Endothelial cell (in vitro differentiated cells): ENCODE results near the gene SIGLEC14. TPM values are rescaled to one million over a fixed set of nuclear protein-coding genes. Genes with fewer than 3 reads are reported as not detected.

ENCODE experiments used
- DNase-seq: peaks from one replicate; pipeline ENCODE4 v3.0.0; 2021; ENCODE audit warnings: low spot score
- H3K27ac Mint-ChIP-seq: one replicate; pipeline ENCODE4 v1.8.0; 2021; ENCODE audit warnings: mixed read lengths, inconsistent platforms; ENCODE audit not compliant: unreplicated experiment
- H3K27me3 Mint-ChIP-seq: one replicate; pipeline ENCODE4 v1.8.0; 2021; ENCODE audit warnings: mild to moderate bottlenecking, moderate library complexity, mixed read lengths, inconsistent platforms; ENCODE audit not compliant: unreplicated experiment
- H3K36me3 Mint-ChIP-seq: one replicate; pipeline ENCODE4 v1.8.0; 2021; ENCODE audit warnings: mild to moderate bottlenecking, low read depth, mixed read lengths, inconsistent platforms; ENCODE audit not compliant: unreplicated experiment
- H3K4me1 Mint-ChIP-seq: one replicate; pipeline ENCODE4 v1.8.0; 2021; ENCODE audit warnings: mild to moderate bottlenecking, mixed read lengths, inconsistent platforms; ENCODE audit not compliant: unreplicated experiment
- H3K4me3 Mint-ChIP-seq: one replicate; pipeline ENCODE4 v1.8.0; 2021; ENCODE audit warnings: mild to moderate bottlenecking, mixed read lengths, inconsistent platforms; ENCODE audit not compliant: unreplicated experiment
- H3K9me3 Mint-ChIP-seq: one replicate; pipeline ENCODE4 v1.8.0; 2021; ENCODE audit warnings: mixed read lengths, inconsistent platforms; ENCODE audit not compliant: unreplicated experiment
- microRNA-seq: library from miRNA; unstranded; fragments of <30 nt; microRNA quantifications from one replicate; pipeline ENCODE4, GENCODE V29; 2020; ENCODE audit not compliant: unreplicated experiment
- total RNA-seq: library from RNA; stranded (reverse); fragmentation: NEBNext Ultra II Directional; extraction: Animal tissue kit (Norgen Biotek cat#: 25700); gene quantifications from one replicate; pipeline ENCODE4 v1.2.1, GENCODE V29; 2021; ENCODE audit not compliant: unreplicated experiment
- TF ChIP-seq, protein P1 (sequence below): fragments of 200-600 bp; sonication (generic); IDR thresholded peaks from one replicate; pipeline ENCODE4 v1.5.0; 2021; ENCODE audit warnings: antibody characterized with exemption; ENCODE audit not compliant: unreplicated experiment

SIGLEC14 gene
- total RNA-seq, 1 donor from 2014 or later, result 0.21 TPM

DNA sequence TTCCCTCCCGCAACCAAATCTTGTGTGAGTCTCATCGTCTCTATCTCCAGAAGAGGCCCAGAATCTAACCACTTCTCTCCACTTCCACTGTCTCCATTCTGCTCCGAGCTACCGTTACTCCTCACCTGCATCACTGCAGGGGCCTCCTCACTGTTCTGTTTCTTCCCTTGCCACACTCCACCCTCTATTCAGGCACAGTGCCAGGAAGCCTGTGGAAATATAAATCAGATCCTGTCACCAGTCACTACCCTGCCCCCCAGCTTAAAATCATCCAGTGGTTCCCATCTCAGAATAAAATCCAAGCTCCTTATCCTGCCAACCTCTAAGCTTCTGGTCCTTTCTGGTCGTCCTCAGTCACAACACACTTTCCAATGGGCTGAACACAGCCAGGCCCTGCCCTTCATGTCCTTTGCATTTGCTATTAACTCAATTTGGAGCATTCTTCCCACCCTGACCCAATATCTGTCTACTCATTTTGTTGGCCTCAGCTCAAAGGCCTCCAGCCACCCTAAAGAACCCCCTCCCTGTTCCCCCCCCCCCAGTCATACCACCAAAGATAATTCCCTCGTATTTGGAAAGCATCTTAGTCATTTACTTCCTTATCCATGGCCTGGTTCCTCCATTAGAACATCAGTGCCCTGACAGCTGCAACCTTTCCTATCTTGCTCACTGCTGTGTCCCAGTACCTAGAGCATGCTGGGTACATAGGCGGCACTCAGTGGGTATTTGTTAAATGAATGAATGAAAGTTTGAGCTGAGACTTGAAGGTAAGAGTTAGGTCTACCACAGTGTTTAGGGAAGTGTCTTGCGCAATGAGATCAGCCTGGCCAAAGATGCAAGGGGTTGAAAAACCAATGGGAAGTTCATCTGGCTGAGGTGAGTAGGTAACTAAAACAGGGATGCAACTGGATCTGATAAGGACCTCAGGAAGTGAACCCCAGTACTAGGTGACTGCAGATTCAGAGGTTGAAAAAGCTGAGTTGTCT lies 51.1 kb downstream of the SIGLEC14 start:
- H3K27me3 Mint-ChIP-seq, result peaks cover 19% of the 10 kb centered on the region

DNA sequence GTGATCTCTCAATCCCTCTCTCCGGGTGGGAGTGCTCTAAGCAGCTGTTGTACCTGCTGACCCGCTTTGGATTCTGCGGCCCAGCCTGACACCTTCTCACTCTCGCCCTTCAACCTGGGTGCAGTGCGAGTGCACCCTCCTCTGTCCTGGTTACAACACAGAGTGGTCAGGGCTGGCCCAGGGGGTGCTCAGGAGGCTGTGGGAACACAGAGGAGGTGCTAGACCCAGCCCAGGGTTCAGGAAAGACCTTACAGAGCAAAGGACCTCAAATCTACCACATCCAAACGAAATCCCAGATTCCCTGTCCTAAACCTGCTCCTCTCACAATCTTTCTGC lies 51.9 kb downstream of the SIGLEC14 start:
- TF ChIP-seq, protein P1, sequence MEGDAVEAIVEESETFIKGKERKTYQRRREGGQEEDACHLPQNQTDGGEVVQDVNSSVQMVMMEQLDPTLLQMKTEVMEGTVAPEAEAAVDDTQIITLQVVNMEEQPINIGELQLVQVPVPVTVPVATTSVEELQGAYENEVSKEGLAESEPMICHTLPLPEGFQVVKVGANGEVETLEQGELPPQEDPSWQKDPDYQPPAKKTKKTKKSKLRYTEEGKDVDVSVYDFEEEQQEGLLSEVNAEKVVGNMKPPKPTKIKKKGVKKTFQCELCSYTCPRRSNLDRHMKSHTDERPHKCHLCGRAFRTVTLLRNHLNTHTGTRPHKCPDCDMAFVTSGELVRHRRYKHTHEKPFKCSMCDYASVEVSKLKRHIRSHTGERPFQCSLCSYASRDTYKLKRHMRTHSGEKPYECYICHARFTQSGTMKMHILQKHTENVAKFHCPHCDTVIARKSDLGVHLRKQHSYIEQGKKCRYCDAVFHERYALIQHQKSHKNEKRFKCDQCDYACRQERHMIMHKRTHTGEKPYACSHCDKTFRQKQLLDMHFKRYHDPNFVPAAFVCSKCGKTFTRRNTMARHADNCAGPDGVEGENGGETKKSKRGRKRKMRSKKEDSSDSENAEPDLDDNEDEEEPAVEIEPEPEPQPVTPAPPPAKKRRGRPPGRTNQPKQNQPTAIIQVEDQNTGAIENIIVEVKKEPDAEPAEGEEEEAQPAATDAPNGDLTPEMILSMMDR, result no peak
- Mint-ChIP-seq H3K36me3 (peaks cover 9% of the 10 kb centered on the region), H3K27ac (peak overlapping the region; percentile 76), H3K9me3 (peaks cover 7% of the 10 kb centered on the region), H3K4me1 (peaks cover 13% of the 10 kb centered on the region), H3K27me3 (peaks cover 19% of the 10 kb centered on the region), H3K4me3 (peak overlapping the region; percentile 98)
- DNase-seq, result no peak

More for the DNA sequence above, 51.1 kb downstream of the SIGLEC14 start:
- peak overlapping the region; percentile 98 for H3K4me3 Mint-ChIP-seq
- peaks cover 13% of the 10 kb centered on the region for H3K4me1 Mint-ChIP-seq
- H3K27ac Mint-ChIP-seq, result peak overlapping the region; percentile 10
- no peak for DNase-seq
- TF ChIP-seq, protein P1, result no peak
- peaks cover 9% of the 10 kb centered on the region for H3K36me3 Mint-ChIP-seq
- H3K9me3 Mint-ChIP-seq, result peaks cover 7% of the 10 kb centered on the region

DNA sequence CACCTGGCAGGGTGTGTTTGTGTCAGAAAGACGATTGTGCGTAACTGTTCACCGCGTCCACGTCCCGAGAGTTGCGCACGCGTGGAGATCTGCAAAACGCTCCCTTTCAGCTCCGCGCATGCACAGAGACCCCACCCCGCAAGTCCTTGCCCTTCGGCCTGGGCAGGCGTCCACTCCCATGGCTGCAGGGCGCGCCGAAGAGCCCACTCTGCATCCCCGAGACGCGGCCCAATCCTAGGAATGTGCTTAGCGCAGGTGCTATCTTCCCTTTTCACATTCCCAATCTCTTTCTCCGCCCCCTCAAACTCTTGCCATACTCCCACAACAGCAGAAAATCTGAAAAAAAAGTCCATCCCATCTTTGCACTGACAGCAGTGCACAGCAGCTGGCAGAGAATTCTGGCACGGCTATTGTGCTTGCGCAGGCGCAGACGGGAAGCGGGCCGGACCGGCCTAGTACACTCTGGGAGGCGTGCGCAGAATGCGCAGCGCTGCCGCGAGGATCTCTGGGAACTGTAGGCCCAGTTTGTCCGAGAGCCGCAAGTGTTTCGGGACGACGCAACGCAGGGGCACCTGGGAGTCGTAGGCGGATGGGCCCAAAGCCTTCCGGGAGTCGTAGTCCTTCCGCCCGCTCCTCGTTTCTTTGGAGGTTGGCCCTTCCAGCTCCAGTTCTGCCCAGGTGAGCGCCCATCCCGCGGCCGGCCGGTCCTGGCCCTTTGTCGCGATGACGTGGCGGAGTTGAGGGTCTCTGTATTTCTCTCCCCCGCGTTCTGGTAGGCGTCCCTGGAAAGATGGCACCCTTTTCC lies 52.5 kb downstream of the SIGLEC14 start:
- peak overlapping the region; percentile 76 for H3K27ac Mint-ChIP-seq
- peaks cover 9% of the 10 kb centered on the region for H3K36me3 Mint-ChIP-seq

DNA sequence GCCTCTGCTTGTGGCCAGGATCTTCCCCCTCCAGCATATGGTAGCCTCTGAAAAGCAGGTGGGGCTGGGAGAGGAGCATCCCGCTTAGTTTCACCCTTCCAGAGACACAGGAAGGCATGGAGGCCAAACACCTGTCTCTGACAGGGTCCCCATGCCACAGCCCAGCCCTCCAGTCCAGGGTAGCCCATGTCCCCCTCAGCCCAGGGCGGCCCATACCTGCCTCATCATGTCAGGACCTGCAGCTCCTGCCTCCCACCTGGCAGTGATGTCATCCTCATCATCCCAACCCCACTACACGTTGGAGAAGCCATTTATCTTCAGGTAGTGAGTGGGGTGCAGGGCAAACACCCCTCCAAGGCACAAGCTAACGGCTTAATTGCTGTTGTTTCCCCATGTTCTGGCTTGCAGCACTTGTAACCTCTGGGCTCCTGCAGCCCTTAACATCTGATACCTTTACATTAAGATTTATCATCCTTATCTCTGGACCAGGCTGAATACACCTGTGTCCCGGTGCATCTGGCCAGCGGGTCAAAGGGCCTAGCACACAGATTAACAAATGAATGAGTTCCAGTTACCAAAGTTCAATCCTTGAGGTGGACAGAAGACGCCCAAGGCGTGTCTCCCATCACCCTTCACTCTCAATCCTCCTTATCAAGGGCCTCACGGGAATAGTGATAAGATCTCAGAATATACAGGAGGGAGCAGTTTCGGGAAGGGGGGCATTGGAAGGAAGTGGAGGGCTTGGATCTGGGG lies 53.3 kb downstream of the SIGLEC14 start:
- Mint-ChIP-seq H3K4me3 (peak overlapping the region; percentile 98), H3K27me3 (peaks cover 19% of the 10 kb centered on the region), H3K27ac (no peak overlapping the region), H3K4me1 (peaks cover 13% of the 10 kb centered on the region), H3K9me3 (peaks cover 7% of the 10 kb centered on the region), H3K36me3 (peaks cover 13% of the 10 kb centered on the region)
- no peak for DNase-seq
- TF ChIP-seq, protein P1, result no peak

More for the DNA sequence above, 52.5 kb downstream of the SIGLEC14 start:
- TF ChIP-seq, protein P1, result no peak
- Mint-ChIP-seq H3K9me3 (peaks cover 7% of the 10 kb centered on the region), H3K4me3 (peak overlapping the region; percentile 98), H3K4me1 (peaks cover 13% of the 10 kb centered on the region), H3K27me3 (peaks cover 19% of the 10 kb centered on the region)
- peak; percentile 97 for DNase-seq

Small RNA genes lying within 50 kb of the gene (microRNA-seq; reads per million reads assigned to microRNA genes)
- gene MIR125A (4,973 reads per million, percentile 98 among the genes with 10 or more reads in this experiment), gene MIR99B (9,083 reads per million, percentile 99 among the genes with 10 or more reads in this experiment), gene MIRLET7E (602 reads per million, percentile 91 among the genes with 10 or more reads in this experiment)

Other genes starting within 250 kb of the SIGLEC14 start
- gene SIGLEC10, start 229.2 kb downstream of the SIGLEC14 start, total RNA-seq, result not detected
- gene SIGLEC8, start 188.4 kb downstream of the SIGLEC14 start, total RNA-seq, result not detected
- not detected for gene CEACAM18, start 168.3 kb downstream of the SIGLEC14 start, total RNA-seq
- not detected for gene SIGLEC12, start 145.0 kb downstream of the SIGLEC14 start, total RNA-seq
- not detected for gene SIGLEC6, start 115.2 kb downstream of the SIGLEC14 start, total RNA-seq
- gene ZNF175, start 75.5 kb downstream of the SIGLEC14 start, total RNA-seq, result 18.3 TPM
- gene SIGLEC5, start 16.4 kb downstream of the SIGLEC14 start, total RNA-seq, result not detected
- gene SPACA6, start 46.5 kb upstream of the SIGLEC14 start, total RNA-seq, result 12.9 TPM
- gene HAS1, start 77.2 kb upstream of the SIGLEC14 start, total RNA-seq, result not detected
- 0.67 TPM for gene FPR1, start 105.1 kb upstream of the SIGLEC14 start, total RNA-seq
- 0.74 TPM for gene FPR2, start 114.4 kb upstream of the SIGLEC14 start, total RNA-seq
- gene FPR3, start 148.3 kb upstream of the SIGLEC14 start, total RNA-seq, result not detected
- 9.3 TPM for gene ZNF577, start 241.1 kb upstream of the SIGLEC14 start, total RNA-seq